AG10803 (cell line): Measurements from ENCODE around the gene MXRA8.

Experiments used
- DNase-seq: peaks from one replicate; pipeline ENCODE4 v3.0.0; 2010; ENCODE audit warnings: low read depth
- H3K4me3 ChIP-seq: 2 replicates; pipeline ENCODE4 v1.5.1; 2011; ENCODE audit warnings: mild to moderate bottlenecking, low read length, control low read depth
- TF ChIP-seq, protein P1 (sequence below): conservative IDR thresholded peaks from 2 replicates; pipeline ENCODE4 v1.5.1; 2011; ENCODE audit warnings: mild to moderate bottlenecking, low read length, control low read depth, inconsistent platforms

The MXRA8 gene

DNA sequence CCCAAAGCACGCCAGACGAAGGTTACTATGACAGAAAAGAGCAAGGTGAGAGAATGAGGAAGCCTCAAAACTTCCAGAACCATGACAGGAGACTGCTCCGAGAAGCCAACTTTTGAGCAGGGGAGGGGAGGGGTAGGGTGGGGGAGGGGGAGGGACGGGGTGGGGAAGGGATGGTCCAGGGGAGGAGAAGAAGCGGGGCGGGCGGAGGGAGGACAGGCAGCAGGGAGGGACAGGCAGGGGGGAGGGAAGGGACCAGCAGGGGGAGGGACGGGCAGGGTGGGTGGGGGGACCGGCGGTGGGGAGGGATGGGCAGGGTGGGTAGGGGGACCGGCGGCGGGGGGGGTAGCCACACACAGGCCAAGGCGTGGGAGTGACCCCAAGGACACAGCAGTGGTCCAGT, 35.9 kb downstream of the MXRA8 start:
- TF ChIP-seq, protein P1, sequence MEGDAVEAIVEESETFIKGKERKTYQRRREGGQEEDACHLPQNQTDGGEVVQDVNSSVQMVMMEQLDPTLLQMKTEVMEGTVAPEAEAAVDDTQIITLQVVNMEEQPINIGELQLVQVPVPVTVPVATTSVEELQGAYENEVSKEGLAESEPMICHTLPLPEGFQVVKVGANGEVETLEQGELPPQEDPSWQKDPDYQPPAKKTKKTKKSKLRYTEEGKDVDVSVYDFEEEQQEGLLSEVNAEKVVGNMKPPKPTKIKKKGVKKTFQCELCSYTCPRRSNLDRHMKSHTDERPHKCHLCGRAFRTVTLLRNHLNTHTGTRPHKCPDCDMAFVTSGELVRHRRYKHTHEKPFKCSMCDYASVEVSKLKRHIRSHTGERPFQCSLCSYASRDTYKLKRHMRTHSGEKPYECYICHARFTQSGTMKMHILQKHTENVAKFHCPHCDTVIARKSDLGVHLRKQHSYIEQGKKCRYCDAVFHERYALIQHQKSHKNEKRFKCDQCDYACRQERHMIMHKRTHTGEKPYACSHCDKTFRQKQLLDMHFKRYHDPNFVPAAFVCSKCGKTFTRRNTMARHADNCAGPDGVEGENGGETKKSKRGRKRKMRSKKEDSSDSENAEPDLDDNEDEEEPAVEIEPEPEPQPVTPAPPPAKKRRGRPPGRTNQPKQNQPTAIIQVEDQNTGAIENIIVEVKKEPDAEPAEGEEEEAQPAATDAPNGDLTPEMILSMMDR = no peak
- no peak overlapping the region for H3K4me3 ChIP-seq
- no peak for DNase-seq

- no peak for DNase-seq
- TF ChIP-seq, protein P1 = no peak
- no peak overlapping the region for H3K4me3 ChIP-seq
Observed at GRCh38 chr1:1321477-1321876, 36.9 kb downstream of the MXRA8 start.

DNA sequence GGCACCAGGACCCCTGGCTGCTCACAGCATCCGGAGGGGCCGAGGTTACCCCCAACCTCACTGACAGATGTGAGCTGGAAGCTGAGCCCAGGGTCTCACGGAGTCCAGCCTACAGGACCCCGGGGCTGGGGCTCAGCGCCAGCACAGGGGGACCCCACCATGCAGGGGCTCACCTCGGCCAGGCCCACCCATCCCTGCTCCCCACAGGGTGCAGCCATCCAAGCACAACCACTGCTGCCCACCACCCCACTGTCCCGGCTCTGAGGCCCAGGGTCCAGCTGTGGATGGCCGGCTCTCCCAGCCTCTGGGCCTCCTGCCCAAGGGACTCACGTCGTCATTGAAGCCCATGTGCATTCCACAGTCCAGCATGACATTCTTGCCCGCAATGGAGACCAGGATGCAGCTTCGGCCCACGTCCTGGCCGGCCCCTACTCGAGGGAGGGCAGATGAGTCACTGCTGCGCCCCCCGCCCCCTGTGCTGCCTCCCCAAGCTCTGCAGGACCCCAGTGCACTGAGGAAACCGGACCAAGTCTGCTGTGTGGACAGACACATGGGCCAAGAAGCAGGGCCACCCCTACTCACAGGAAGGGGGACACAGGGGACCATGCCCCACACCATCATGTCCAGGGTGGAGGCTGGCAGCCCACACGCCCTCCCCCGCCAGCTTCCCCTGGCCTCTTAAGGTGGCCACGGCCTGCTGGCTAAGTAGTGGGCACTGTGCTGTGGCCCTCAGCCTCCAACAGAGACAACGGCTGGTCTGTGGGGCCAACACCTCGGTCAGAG, 37.5 kb downstream of the MXRA8 start:
- H3K4me3 ChIP-seq = no peak overlapping the region
- TF ChIP-seq, protein P1 = no peak
- DNase-seq = no peak

DNA sequence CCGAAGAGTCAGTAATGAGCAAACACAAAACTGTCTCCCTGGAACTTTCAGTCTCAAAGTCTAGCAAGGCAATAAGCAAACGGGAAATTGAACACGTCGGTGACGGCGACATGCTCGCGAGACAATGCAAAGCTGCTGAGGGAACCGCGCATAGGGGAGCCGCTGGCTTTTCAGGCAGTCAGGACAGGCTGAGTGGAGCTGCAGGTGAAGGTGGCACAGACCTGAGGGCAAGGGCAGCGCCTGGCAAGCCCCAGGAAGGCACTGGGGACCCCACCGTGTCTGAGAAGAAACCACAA, 38.8 kb downstream of the MXRA8 start:
- H3K4me3 ChIP-seq = no peak overlapping the region
- no peak for DNase-seq
- TF ChIP-seq, protein P1 = no peak

DNA sequence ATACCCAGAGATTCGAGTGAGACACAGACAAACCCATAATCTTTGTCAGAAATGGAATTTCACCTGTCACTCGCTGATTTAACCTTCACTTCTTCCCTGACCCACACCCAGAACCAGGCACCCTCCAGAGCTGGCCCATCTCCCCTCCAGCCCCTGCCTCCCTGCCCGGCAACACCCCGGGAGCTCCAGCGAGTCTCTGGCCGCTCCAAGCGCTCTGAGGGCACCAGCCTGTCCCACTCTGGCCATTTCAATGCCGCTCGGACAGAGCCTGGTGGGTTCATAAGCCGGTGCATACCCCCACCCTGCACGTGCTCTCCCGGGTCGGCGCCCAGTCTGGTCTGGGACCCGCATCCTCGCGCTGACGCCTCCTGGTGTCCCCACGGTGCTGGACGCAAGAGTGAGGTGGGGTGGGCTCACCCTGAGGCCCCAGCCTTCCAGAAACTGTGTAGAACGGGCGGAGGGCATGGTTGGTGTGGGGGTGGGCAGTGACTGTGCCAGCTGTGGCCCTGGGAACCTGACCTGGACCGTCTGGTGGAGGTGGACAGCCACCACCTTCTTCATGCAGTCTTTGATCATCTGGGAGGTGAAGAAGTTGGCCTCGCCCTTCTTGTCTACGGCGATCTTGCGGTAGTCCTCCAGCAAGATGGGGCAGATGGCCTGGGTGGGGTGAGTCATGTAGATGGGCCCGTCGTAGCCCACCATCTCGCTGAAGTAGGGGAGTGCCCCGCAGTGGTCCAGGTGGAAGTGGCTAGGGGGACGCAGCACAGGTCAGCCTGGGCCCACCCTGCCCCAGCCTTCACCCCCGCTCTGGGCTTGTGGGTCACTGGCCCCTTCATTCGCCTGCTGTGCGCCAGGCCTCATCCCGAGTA, 39.3 kb downstream of the MXRA8 start:
- TF ChIP-seq, protein P1 = no peak
- DNase-seq = no peak
- no peak overlapping the region for H3K4me3 ChIP-seq

- DNase-seq = peak; percentile 95
- H3K4me3 ChIP-seq = no peak overlapping the region
- TF ChIP-seq, protein P1 = no peak
Observed at GRCh38 chr1:1318131-1318652, 40.2 kb downstream of the MXRA8 start.
